Glutamatergic neuron (in vitro differentiated cells): ENCODE results near the gene LTBP4. TPM values are rescaled to one million over a fixed set of nuclear protein-coding genes. Genes with fewer than 3 reads are reported as not detected.

Source experiments
- DNase-seq: peaks from one replicate; pipeline ENCODE4 v3.0.0; 2022
- H3K27ac Mint-ChIP-seq: one replicate; pipeline ENCODE4 v1.8.0; 2020; ENCODE audit warnings: mild to moderate bottlenecking, mixed read lengths, inconsistent platforms; ENCODE audit not compliant: unreplicated experiment
- H3K27me3 Mint-ChIP-seq: one replicate; pipeline ENCODE4 v1.8.0; 2020; ENCODE audit warnings: mild to moderate bottlenecking, moderate library complexity, mixed read lengths, inconsistent platforms; ENCODE audit not compliant: unreplicated experiment
- H3K36me3 Mint-ChIP-seq: one replicate; pipeline ENCODE4 v1.8.0; 2020; ENCODE audit warnings: mild to moderate bottlenecking, mixed read lengths, inconsistent platforms; ENCODE audit not compliant: unreplicated experiment
- H3K4me1 Mint-ChIP-seq: one replicate; pipeline ENCODE4 v1.8.0; 2020; ENCODE audit warnings: mild to moderate bottlenecking, low read depth, mixed read lengths, inconsistent platforms; ENCODE audit not compliant: unreplicated experiment
- H3K4me3 Mint-ChIP-seq: one replicate; pipeline ENCODE4 v1.8.0; 2020; ENCODE audit warnings: mild to moderate bottlenecking, mixed read lengths, inconsistent platforms; ENCODE audit not compliant: unreplicated experiment
- H3K9me3 Mint-ChIP-seq: one replicate; pipeline ENCODE4 v1.8.0; 2020; ENCODE audit warnings: mild to moderate bottlenecking, moderate library complexity, mixed read lengths, inconsistent platforms; ENCODE audit not compliant: unreplicated experiment
- total RNA-seq: library from RNA; stranded (reverse); fragmentation: NEBNext Ultra II Directional; extraction: Animal tissue kit (Norgen Biotek cat#: 25700); gene quantifications from one replicate; pipeline ENCODE4 v1.2.1, GENCODE V29; 2021; ENCODE audit not compliant: unreplicated experiment
- TF ChIP-seq, protein P1 (sequence below): fragments of 200-600 bp; sonication (generic); IDR thresholded peaks from one replicate; pipeline ENCODE4 v1.5.0; 2021; ENCODE audit not compliant: partially characterized antibody, unreplicated experiment

LTBP4 gene
- total RNA-seq, 1 donor from 2014 or later, result 169 TPM

DNA sequence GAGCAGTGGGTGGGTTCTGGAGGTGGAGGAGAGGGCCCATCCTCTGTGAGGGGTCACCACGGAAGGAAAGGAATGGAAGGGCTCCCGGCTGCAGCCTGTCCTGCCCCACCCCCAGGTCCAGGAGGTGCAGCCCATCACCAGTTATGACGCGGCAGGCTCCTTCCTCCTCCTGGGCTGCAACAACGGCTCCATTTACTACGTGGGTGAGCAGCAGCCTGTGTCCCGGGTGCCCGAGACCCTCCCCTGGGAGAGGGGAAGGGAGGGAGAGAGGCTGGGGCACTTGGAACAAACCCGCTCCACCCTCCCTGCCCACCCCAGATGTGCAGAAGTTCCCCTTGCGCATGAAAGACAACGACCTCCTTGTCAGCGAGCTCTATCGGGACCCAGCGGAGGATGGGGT lies 17.9 kb upstream of the LTBP4 start:
- DNase-seq, result no peak
- Mint-ChIP-seq H3K9me3 (peaks cover 14% of the 10 kb centered on the region), H3K36me3 (peaks cover 24% of the 10 kb centered on the region), H3K27me3 (peaks cover 6% of the 10 kb centered on the region), H3K4me3 (no peak overlapping the region), H3K27ac (no peak overlapping the region), H3K4me1 (no peaks in the 10 kb centered on the region)
- TF ChIP-seq, protein P1, sequence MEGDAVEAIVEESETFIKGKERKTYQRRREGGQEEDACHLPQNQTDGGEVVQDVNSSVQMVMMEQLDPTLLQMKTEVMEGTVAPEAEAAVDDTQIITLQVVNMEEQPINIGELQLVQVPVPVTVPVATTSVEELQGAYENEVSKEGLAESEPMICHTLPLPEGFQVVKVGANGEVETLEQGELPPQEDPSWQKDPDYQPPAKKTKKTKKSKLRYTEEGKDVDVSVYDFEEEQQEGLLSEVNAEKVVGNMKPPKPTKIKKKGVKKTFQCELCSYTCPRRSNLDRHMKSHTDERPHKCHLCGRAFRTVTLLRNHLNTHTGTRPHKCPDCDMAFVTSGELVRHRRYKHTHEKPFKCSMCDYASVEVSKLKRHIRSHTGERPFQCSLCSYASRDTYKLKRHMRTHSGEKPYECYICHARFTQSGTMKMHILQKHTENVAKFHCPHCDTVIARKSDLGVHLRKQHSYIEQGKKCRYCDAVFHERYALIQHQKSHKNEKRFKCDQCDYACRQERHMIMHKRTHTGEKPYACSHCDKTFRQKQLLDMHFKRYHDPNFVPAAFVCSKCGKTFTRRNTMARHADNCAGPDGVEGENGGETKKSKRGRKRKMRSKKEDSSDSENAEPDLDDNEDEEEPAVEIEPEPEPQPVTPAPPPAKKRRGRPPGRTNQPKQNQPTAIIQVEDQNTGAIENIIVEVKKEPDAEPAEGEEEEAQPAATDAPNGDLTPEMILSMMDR, result no peak

DNA sequence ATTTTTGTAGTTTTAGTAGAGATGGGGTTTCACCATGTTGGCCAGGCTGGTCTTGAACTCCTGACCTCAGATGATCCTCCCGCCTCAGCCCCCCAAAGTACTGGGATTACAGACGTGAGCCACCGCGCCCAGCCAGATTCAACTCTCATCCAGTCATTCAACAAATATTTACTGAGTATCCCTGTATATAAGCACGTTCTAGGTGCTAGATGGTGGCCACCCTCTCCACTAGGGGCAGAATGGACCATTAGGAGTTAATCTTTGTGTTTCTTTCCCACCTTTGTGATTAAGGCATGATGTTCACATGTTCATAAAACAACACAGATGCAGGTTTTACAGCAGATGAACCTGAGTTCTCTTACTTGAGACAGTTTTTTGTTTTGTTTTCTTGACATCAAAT lies 17.2 kb upstream of the LTBP4 start:
- Mint-ChIP-seq H3K27me3 (peaks cover 6% of the 10 kb centered on the region), H3K36me3 (peaks cover 24% of the 10 kb centered on the region), H3K27ac (no peak overlapping the region), H3K9me3 (peaks cover 12% of the 10 kb centered on the region), H3K4me3 (no peak overlapping the region), H3K4me1 (no peaks in the 10 kb centered on the region)
- TF ChIP-seq, protein P1, result peak; percentile 26
- no peak for DNase-seq

DNA sequence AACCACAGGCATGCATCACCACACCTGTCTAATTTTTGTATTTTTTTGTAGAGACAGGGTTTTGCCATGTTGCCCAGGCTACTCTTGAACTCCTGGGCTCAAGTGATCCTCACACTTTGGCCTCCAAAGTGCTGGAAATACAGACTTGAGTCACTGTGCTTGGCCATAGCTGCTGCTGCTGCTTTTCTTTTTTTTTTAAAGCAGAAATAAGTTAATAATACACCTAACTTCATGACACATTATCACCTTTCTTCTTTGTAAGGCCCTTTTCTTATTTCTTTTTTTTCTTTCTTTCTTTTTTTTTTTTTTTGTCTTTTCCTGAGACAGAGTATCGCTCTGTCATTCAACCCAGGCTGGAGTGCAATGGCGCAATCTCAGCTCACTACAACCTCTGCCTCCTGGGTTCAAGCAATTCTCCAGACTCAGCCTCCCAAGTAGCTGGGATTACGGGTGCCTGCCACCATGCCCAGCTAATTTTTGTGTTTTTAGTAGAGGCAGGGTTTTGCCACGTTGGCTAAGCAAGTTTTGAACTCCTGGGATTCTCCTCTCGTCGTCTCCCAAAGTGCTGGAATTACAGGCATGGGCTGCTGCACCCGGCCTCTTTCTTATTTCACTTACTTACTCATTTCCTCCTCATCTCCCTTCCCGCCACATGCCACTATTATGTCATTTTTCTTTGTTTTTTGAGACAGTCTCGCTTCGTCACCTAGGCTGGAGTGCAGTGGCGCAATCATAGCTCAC lies 15.8 kb upstream of the LTBP4 start:
- Mint-ChIP-seq H3K4me1 (no peaks in the 10 kb centered on the region), H3K36me3 (peaks cover 24% of the 10 kb centered on the region), H3K9me3 (peaks cover 13% of the 10 kb centered on the region), H3K27me3 (peaks cover 8% of the 10 kb centered on the region), H3K4me3 (no peak overlapping the region), H3K27ac (no peak overlapping the region)
- TF ChIP-seq, protein P1, result no peak
- no peak for DNase-seq

DNA sequence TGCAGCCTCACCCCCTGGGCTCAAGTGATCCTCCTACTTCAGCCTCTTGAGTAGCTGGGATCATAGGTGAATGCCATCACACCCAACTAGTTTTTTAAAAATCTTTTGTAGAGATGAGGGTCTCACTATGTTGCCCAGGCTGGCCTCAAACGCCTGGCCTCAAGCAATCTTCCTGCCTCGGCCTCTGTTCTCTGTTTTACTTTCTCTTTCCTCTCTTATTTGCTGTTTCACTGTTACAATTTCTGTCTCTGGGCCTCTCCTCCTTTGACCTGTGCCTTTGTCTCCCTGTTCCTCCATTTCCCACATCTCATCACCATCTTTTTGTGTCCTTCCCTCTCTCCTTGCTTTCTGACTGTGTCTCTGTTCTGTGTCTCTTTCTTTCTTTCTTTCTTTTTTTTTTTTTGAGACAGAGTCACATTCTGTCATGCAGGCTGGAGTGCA lies 15.2 kb upstream of the LTBP4 start:
- H3K4me1 Mint-ChIP-seq, result no peaks in the 10 kb centered on the region
- peaks cover 13% of the 10 kb centered on the region for H3K9me3 Mint-ChIP-seq
- peaks cover 6% of the 10 kb centered on the region for H3K27me3 Mint-ChIP-seq
- DNase-seq, result no peak
- H3K27ac Mint-ChIP-seq, result no peak overlapping the region
- H3K36me3 Mint-ChIP-seq, result peaks cover 21% of the 10 kb centered on the region
- TF ChIP-seq, protein P1, result no peak
- no peak overlapping the region for H3K4me3 Mint-ChIP-seq

DNA sequence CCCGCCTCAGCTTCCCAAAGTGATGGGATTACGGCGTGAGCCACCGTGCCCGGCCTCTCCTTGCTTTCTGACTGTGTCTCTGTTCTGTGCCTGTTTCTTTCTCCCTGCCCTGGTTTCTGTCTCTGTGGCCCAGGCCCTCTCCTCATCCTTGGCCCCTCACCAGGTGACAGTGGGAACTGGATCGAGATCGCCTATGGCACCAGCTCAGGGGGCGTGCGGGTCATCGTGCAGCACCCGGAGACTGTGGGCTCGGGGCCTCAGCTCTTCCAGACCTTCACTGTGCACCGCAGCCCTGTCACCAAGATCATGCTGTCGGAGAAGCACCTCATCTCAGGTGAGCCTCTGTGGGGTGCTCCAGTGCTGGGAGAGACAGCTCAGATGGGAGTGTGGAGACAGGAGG lies 14.6 kb upstream of the LTBP4 start:
- Mint-ChIP-seq H3K27ac (no peak overlapping the region), H3K36me3 (peaks cover 19% of the 10 kb centered on the region), H3K4me1 (no peaks in the 10 kb centered on the region), H3K27me3 (peaks cover 5% of the 10 kb centered on the region), H3K4me3 (peak overlapping the region; percentile 42), H3K9me3 (peaks cover 13% of the 10 kb centered on the region)
- DNase-seq, result no peak
- TF ChIP-seq, protein P1, result no peak
